Measurements from ENCODE around the gene KIAA1755.

- TF ChIP-seq, protein P1, sequence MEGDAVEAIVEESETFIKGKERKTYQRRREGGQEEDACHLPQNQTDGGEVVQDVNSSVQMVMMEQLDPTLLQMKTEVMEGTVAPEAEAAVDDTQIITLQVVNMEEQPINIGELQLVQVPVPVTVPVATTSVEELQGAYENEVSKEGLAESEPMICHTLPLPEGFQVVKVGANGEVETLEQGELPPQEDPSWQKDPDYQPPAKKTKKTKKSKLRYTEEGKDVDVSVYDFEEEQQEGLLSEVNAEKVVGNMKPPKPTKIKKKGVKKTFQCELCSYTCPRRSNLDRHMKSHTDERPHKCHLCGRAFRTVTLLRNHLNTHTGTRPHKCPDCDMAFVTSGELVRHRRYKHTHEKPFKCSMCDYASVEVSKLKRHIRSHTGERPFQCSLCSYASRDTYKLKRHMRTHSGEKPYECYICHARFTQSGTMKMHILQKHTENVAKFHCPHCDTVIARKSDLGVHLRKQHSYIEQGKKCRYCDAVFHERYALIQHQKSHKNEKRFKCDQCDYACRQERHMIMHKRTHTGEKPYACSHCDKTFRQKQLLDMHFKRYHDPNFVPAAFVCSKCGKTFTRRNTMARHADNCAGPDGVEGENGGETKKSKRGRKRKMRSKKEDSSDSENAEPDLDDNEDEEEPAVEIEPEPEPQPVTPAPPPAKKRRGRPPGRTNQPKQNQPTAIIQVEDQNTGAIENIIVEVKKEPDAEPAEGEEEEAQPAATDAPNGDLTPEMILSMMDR (IDR thresholded peaks at IDR 0.05) = no peak
- TF ChIP-seq POLR2AphosphoS5 (IDR thresholded peaks at IDR 0.05) (no peak), POLR2A (IDR thresholded peaks at IDR 0.05) (no peak)
These were observed 534 bp downstream of the KIAA1755 start for GRCh38 chr20:38260025-38260377.

Measured in breast epithelium (tissue), 3 donors.